Measurements from ENCODE around the gene TOB1. TPM values are rescaled to one million over a fixed set of nuclear protein-coding genes. Genes with fewer than 3 reads are reported as not detected.

Gene TOB1
- total RNA-seq, 1 experiment from 2014 or later, result 86.0 TPM

DNA sequence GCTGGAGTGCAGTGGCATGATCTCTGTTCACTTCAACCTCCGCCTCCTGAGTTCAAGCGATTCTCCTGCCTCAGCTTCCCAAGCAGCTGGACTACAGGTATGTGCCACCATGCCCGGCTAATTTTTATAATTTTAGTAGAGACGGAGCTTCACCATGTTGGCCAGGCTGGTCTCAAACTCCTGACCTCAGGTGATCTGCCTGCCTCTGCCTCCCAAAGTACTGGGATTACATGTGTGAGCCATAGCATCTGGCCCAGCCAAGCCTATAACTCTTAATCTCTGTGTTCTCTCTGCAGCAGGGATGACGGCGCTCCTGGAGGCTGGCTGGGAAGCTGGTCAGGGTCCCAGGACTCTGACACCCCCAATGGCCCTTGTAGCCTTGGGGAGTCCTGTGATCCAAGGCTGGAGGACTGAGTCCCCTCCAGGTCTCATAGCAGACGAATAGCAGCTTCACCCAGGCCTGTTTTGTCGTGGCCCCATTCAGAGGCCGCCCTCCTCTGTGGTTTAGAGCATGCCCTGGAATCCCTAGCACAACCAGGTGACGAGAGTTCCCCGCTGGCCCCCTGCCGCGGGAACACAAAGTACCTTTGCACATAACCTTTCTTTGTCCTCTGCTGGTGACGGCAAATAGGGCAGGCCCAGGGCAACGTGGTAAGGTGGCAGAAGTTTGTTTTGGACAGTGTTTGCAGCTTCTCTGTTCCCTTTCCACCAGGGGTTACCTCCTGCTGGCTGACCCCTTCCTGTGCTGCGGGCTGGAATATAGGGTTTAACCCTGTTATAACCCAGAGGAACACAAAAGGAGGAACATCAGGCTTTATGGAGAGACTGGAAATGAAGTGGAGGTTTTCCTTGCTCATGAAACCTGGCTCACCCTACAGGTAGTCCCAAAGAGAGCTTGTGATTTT is 43.0 kb upstream of the TOB1 start (continued):
- TF ChIP-seq, protein P1, sequence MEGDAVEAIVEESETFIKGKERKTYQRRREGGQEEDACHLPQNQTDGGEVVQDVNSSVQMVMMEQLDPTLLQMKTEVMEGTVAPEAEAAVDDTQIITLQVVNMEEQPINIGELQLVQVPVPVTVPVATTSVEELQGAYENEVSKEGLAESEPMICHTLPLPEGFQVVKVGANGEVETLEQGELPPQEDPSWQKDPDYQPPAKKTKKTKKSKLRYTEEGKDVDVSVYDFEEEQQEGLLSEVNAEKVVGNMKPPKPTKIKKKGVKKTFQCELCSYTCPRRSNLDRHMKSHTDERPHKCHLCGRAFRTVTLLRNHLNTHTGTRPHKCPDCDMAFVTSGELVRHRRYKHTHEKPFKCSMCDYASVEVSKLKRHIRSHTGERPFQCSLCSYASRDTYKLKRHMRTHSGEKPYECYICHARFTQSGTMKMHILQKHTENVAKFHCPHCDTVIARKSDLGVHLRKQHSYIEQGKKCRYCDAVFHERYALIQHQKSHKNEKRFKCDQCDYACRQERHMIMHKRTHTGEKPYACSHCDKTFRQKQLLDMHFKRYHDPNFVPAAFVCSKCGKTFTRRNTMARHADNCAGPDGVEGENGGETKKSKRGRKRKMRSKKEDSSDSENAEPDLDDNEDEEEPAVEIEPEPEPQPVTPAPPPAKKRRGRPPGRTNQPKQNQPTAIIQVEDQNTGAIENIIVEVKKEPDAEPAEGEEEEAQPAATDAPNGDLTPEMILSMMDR (IDR thresholded peaks at IDR 0.05 in 2 of 3, conservative IDR thresholded peaks at IDR 0.05 in 1 of 3; ENCODE audit: borderline replicate concordance in 1 of 3, insufficient read depth in 1 of 3, low read depth in 2 of 3, low read length in 2 of 3), result no peak

DNA sequence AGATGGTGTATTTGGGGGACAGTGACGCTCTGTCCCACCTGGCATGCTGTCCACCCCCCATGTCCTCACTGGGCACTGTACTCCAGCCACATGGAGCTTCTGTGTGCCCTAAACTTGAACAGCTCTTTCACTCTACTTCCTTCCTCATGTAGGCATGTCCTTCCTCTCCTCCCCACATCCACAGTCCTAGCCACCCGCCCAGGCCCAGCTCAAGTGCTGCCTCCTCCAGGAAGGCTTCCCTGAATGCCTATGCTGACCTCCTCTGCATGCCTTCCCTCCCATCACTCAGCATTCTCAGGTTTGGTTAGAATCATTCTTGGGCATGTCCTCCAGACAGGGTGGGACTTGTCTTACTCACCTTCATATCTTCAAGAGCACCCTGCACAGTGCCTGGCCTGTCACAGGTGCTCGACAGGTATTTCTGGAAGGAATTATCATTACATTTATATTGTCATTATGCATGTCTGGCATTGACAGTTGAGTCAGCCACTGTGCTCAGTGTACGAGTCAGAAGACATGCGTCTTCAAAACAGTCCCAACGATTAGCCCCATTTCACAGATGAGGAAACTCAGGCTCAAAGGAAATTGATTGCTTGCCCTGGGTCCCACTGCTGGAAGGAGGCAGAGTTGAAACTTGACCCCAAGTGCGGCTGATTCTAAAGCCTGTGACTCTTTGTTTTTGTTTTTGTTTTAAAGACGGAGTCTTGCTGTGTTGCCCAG is 42.1 kb upstream of the TOB1 start:
- H3K9ac ChIP-seq (ENCODE audit: low read length), result no peak overlapping the region
- ChIA-PET RAD21 (ENCODE audit: low non-redundant PET in 1 of 2, low total read pairs in 2 of 2, uncharacterized antibody in 2 of 2, unreplicated experiment in 2 of 2) (no interaction called here), CTCF (interaction anchor here (1.1 kb wide), 1 partner anchor 45 kb away, joined by 3 read pairs; no protein-coding TSS in a partner anchor), POLR2A (interaction anchor here (1.1 to 2.9 kb wide), 2 partner anchors 23 to 42 kb away, joined by 3 to 16 read pairs; partner anchors contain the start of gene TOB1)
- H3K36me3 ChIP-seq (ENCODE audit: control insufficient read depth in 1 of 2, insufficient read depth in 2 of 2, low read length in 2 of 2), result no peaks in the 10 kb centered on the region
- intact Hi-C loops (cut with micrococcal nuclease), result no loop called here
- H3K4me1 ChIP-seq (ENCODE audit: control insufficient read depth in 1 of 2, insufficient read depth in 2 of 2, low read length in 2 of 2), result peaks cover 25 to 29% of the 10 kb centered on the region in 2 experiments
- no peaks in the 10 kb centered on the region for H3K79me2 ChIP-seq (ENCODE audit: insufficient read depth, low read length)
- no peak for DNase-seq (ENCODE audit: low read depth, low spot score)
- no peaks in the 10 kb centered on the region for H3K27me3 ChIP-seq (ENCODE audit: insufficient read depth, low read length)
- no TSS peak for BruUV-seq (replicated peaks)
- no peaks in the 10 kb centered on the region for H3K9me2 ChIP-seq (ENCODE audit: insufficient read depth)
- H3K4me2 ChIP-seq (ENCODE audit: low read length), result no peak overlapping the region
- TF ChIP-seq RAD21 (IDR thresholded peaks at IDR 0.05; ENCODE audit: low read depth) (no peak), SP1 (IDR thresholded peaks at IDR 0.05; ENCODE audit: low read depth) (no peak), YY1 (IDR thresholded peaks at IDR 0.05; ENCODE audit: extremely low read depth, insufficient replicate concordance, low read depth, low read length) (no peak), POLR2AphosphoS5 (IDR thresholded peaks at IDR 0.05; ENCODE audit: low read depth, low read length) (no peak), EZH2phosphoT487 (IDR thresholded peaks at IDR 0.05; ENCODE audit: borderline replicate concordance) (no peak), SRF (IDR thresholded peaks at IDR 0.05; ENCODE audit: low read depth) (no peak), SIN3A (IDR thresholded peaks at IDR 0.05; ENCODE audit: low read depth) (no peak)
- TF ChIP-seq, protein P2, sequence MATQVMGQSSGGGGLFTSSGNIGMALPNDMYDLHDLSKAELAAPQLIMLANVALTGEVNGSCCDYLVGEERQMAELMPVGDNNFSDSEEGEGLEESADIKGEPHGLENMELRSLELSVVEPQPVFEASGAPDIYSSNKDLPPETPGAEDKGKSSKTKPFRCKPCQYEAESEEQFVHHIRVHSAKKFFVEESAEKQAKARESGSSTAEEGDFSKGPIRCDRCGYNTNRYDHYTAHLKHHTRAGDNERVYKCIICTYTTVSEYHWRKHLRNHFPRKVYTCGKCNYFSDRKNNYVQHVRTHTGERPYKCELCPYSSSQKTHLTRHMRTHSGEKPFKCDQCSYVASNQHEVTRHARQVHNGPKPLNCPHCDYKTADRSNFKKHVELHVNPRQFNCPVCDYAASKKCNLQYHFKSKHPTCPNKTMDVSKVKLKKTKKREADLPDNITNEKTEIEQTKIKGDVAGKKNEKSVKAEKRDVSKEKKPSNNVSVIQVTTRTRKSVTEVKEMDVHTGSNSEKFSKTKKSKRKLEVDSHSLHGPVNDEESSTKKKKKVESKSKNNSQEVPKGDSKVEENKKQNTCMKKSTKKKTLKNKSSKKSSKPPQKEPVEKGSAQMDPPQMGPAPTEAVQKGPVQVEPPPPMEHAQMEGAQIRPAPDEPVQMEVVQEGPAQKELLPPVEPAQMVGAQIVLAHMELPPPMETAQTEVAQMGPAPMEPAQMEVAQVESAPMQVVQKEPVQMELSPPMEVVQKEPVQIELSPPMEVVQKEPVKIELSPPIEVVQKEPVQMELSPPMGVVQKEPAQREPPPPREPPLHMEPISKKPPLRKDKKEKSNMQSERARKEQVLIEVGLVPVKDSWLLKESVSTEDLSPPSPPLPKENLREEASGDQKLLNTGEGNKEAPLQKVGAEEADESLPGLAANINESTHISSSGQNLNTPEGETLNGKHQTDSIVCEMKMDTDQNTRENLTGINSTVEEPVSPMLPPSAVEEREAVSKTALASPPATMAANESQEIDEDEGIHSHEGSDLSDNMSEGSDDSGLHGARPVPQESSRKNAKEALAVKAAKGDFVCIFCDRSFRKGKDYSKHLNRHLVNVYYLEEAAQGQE (IDR thresholded peaks at IDR 0.05; ENCODE audit: low read depth), result no peak
- TF ChIP-seq, protein P1 (IDR thresholded peaks at IDR 0.05 in 2 of 3, conservative IDR thresholded peaks at IDR 0.05 in 1 of 3; ENCODE audit: borderline replicate concordance in 1 of 3, insufficient read depth in 1 of 3, low read depth in 2 of 3, low read length in 2 of 3), result no peak
- no peaks in the 10 kb centered on the region for H4K20me1 ChIP-seq (ENCODE audit: insufficient read depth)
- no peaks in the 10 kb centered on the region for H3K9me3 ChIP-seq (ENCODE audit: control insufficient read depth in 1 of 2, insufficient read depth in 1 of 2, low read depth in 1 of 2, low read length in 2 of 2)
- no peak overlapping the region for H3K27ac ChIP-seq (ENCODE audit: low read depth, low read length)
- no peak for ATAC-seq
- no peak overlapping the region for H3K4me3 ChIP-seq (replicated peaks in 1 of 2; ENCODE audit: low read depth in 1 of 2, low read length in 2 of 2)
- no peak overlapping the region for H2AFZ ChIP-seq (ENCODE audit: low read depth, low read length, poor library complexity, severe bottlenecking)
